ENCODE measurements around the gene SPRR4. TPM values are rescaled to one million over a fixed set of nuclear protein-coding genes. Genes with fewer than 3 reads are reported as not detected.

The SPRR4 gene
- total RNA-seq, 1 experiment from 2014 or later = not detected

DNA sequence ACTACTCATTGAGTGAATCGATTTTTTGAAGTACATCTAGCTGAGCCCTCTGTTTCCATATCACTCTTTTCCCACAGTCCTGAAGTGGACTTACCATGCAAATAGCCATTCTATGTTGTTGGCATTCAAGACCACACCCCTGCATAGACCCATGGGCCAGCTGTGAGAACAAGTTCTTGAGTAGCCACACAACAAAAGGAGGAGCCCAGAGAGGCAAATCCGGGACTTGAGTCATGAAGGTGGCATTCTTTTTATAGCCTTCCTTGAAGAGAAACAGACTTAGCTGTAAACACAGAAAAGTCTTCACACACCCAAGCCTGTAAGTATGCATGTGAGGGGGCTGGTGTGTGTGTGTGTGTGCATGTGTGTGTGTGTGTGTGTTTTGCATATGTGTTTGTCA, 37.3 kb upstream of the SPRR4 start:
- BruUV-seq (replicated peaks) = no TSS peak
- ATAC-seq = no peak
- Histone ChIP-seq H4K20me1 (ENCODE audit: low read length) (no peaks in the 10 kb centered on the region), H3F3A (ENCODE audit: low read length, unreplicated experiment) (no peaks in the 10 kb centered on the region), H3K4me3 (ENCODE audit: low read length) (no peak overlapping the region), H3K4me2 (ENCODE audit: low read length) (no peak overlapping the region), H3K79me2 (ENCODE audit: low read length) (no peaks in the 10 kb centered on the region), H3K27ac (ENCODE audit: low read length) (no peak overlapping the region), H3K9me2 (replicated peaks; ENCODE audit: low read length) (no peaks in the 10 kb centered on the region), H2AFZ (ENCODE audit: low read length) (no peak overlapping the region), H3K4me1 (ENCODE audit: insufficient read depth, low read length) (no peaks in the 10 kb centered on the region), H3K27me3 (ENCODE audit: low read length) (0 out of 2 replicates have a peak, but pooled peaks cover 2% of the 10 kb centered on the region), H3K36me3 (ENCODE audit: low read depth, low read length) (no peaks in the 10 kb centered on the region), H3K9me3 (ENCODE audit: low read length) (no peaks in the 10 kb centered on the region), H3K9ac (ENCODE audit: low read length) (no peak overlapping the region)
- intact Hi-C loops (cut with micrococcal nuclease) = no loop called here
- POLR2A ChIA-PET (ENCODE audit: unreplicated experiment) = no interaction called here
- peak; percentile 30 for DNase-seq
- CTCF ChIA-PET = no interaction called here
- TF ChIP-seq, protein P1, sequence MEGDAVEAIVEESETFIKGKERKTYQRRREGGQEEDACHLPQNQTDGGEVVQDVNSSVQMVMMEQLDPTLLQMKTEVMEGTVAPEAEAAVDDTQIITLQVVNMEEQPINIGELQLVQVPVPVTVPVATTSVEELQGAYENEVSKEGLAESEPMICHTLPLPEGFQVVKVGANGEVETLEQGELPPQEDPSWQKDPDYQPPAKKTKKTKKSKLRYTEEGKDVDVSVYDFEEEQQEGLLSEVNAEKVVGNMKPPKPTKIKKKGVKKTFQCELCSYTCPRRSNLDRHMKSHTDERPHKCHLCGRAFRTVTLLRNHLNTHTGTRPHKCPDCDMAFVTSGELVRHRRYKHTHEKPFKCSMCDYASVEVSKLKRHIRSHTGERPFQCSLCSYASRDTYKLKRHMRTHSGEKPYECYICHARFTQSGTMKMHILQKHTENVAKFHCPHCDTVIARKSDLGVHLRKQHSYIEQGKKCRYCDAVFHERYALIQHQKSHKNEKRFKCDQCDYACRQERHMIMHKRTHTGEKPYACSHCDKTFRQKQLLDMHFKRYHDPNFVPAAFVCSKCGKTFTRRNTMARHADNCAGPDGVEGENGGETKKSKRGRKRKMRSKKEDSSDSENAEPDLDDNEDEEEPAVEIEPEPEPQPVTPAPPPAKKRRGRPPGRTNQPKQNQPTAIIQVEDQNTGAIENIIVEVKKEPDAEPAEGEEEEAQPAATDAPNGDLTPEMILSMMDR (conservative IDR thresholded peaks at IDR 0.05; ENCODE audit: low read depth, low read length) = no peak
- TF ChIP-seq EZH2phosphoT487 (IDR thresholded peaks at IDR 0.05; ENCODE audit: borderline replicate concordance, low read length) = no peak
- TF ChIP-seq EZH2 (IDR thresholded peaks at IDR 0.05; ENCODE audit: low read length, unreplicated experiment) = no peak

DNA sequence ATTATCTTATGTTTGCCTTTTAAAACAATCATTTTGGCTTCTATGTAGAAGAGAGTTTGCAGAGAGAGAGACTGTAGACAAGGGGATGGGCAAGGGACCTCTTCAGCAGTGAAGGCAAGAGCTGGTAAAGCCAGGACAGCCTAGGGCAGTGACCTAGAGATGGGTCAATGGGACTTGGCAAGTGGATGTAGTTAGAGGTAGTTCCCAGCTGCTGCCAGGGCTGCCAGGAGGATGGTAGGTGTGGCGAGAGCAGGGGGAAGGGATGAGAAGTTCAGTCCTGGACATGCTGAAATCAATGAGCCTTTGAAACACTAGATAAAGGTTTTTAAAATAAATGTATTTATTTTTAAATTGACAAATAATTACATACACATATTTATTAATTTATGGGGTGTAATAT, 29.8 kb upstream of the SPRR4 start:
- ATAC-seq (no peak), DNase-seq (no peak)
- no peaks in the 10 kb centered on the region for H3K36me3 ChIP-seq (ENCODE audit: low read depth, low read length)
- H3K9me3 ChIP-seq (ENCODE audit: low read length) = no peaks in the 10 kb centered on the region
- no peaks in the 10 kb centered on the region for H3K9me2 ChIP-seq (replicated peaks; ENCODE audit: low read length)
- TF ChIP-seq EZH2 (IDR thresholded peaks at IDR 0.05; ENCODE audit: low read length, unreplicated experiment) (no peak), EZH2phosphoT487 (IDR thresholded peaks at IDR 0.05; ENCODE audit: borderline replicate concordance, low read length) (no peak)
- TF ChIP-seq, protein P1 (conservative IDR thresholded peaks at IDR 0.05; ENCODE audit: low read depth, low read length) = no peak
- no peak overlapping the region for H2AFZ ChIP-seq (ENCODE audit: low read length)
- H4K20me1 ChIP-seq (ENCODE audit: low read length) = no peaks in the 10 kb centered on the region
- no peak overlapping the region for H3K27ac ChIP-seq (ENCODE audit: low read length)
- H3K27me3 ChIP-seq (ENCODE audit: low read length) = peaks cover 10% of the 10 kb centered on the region; the same call in 1 of the 2 replicates
- no peaks in the 10 kb centered on the region for H3K4me1 ChIP-seq (ENCODE audit: insufficient read depth, low read length)
- H3F3A ChIP-seq (ENCODE audit: low read length, unreplicated experiment) = no peaks in the 10 kb centered on the region
- no peak overlapping the region for H3K9ac ChIP-seq (ENCODE audit: low read length)
- BruUV-seq (replicated peaks) = no TSS peak
- POLR2A ChIA-PET (ENCODE audit: unreplicated experiment) = no interaction called here
- CTCF ChIA-PET = no interaction called here
- intact Hi-C loops (cut with micrococcal nuclease) = no loop called here
- no peak overlapping the region for H3K4me3 ChIP-seq (ENCODE audit: low read length)
- no peak overlapping the region for H3K4me2 ChIP-seq (ENCODE audit: low read length)
- no peaks in the 10 kb centered on the region for H3K79me2 ChIP-seq (ENCODE audit: low read length)

DNA sequence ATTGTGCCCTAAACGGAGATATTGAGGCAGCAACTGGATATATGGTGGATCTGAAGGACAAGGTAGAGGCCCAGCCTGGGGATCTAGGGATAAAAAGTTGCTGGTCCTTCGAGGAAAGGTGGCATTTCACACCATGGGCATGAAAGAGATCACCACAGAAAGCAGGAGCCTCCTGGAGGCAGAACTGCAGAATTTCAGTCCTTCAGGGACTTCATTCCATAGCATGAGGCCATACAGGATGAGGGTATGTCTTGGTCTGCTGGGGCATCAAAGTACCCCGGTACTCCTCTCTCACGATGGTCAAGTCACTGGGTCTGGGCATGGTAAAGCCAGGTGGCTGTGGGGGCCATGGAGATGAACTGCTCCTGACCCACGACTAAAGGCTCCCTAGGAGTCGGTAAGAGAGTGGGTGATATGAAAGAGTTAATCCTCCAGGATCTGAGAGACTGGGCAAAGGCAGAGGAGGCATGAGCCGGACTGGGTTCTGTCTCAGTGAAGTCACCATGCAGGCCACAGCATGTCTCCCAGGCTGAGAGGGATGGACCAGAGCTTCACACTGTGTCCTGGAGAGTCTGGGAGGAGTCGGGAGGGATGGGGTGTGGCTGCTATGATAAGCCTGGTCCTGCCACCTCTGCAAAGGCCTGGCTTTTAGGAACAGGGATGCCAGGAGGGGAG, 29.3 kb upstream of the SPRR4 start:
- no peak overlapping the region for H3K4me2 ChIP-seq (ENCODE audit: low read length)
- CTCF ChIA-PET = no interaction called here

More for the DNA sequence above, 29.3 kb upstream of the SPRR4 start:
- Histone ChIP-seq H3K4me1 (ENCODE audit: insufficient read depth, low read length) (no peaks in the 10 kb centered on the region), H3K27ac (ENCODE audit: low read length) (no peak overlapping the region), H3K9ac (ENCODE audit: low read length) (no peak overlapping the region), H3K9me2 (replicated peaks; ENCODE audit: low read length) (no peaks in the 10 kb centered on the region), H3F3A (ENCODE audit: low read length, unreplicated experiment) (no peaks in the 10 kb centered on the region), H3K79me2 (ENCODE audit: low read length) (no peaks in the 10 kb centered on the region), H3K36me3 (ENCODE audit: low read depth, low read length) (no peaks in the 10 kb centered on the region), H4K20me1 (ENCODE audit: low read length) (no peaks in the 10 kb centered on the region), H2AFZ (ENCODE audit: low read length) (no peak overlapping the region), H3K4me3 (ENCODE audit: low read length) (no peak overlapping the region), H3K9me3 (ENCODE audit: low read length) (no peaks in the 10 kb centered on the region), H3K27me3 (ENCODE audit: low read length) (peaks cover 10% of the 10 kb centered on the region; the same call in 1 of the 2 replicates)
- DNase-seq = no peak
- TF ChIP-seq, protein P1 (conservative IDR thresholded peaks at IDR 0.05; ENCODE audit: low read depth, low read length) = peak; percentile 42; the same call in 1 of the 2 replicates
- no peak for TF ChIP-seq EZH2phosphoT487 (IDR thresholded peaks at IDR 0.05; ENCODE audit: borderline replicate concordance, low read length)
- TF ChIP-seq EZH2 (IDR thresholded peaks at IDR 0.05; ENCODE audit: low read length, unreplicated experiment) = no peak
- BruUV-seq (replicated peaks) = no TSS peak
- intact Hi-C loops (cut with micrococcal nuclease) = no loop called here
- POLR2A ChIA-PET (ENCODE audit: unreplicated experiment) = no interaction called here
- ATAC-seq = no peak

Measured in PC-3 (cell line).